Vagina (tissue), 2 donors: ENCODE data around the gene SCN8A.

ENCODE experiments used
- CTCF ChIP-seq, 3 experiments: fragments of 450-650 bp in 2 of 3; fragments of 200-600 bp in 1 of 3; sonication (generic) in 1 of 3; IDR thresholded peaks; one replicate each; pipeline ENCODE4 v1.5.1; 2017 to 2019; ENCODE audit warnings: antibody characterized with exemption in 3 of 3, mild to moderate bottlenecking in 2 of 3, moderate library complexity in 2 of 3
- POLR2A ChIP-seq, 2 donors: fragments of 450-650 bp; IDR thresholded peaks; one replicate each; pipeline ENCODE4 v1.6.1; 2017; ENCODE audit warnings: antibody characterized with exemption in 2 of 2, mild to moderate bottlenecking in 2 of 2, moderate library complexity in 2 of 2
- POLR2AphosphoS5 ChIP-seq, 2 donors: sonication (generic); formaldehyde crosslinking; IDR thresholded peaks; one replicate each; pipeline ENCODE4 v1.9.0; 2017; ENCODE audit warnings: antibody characterized with exemption in 2 of 2, mild to moderate bottlenecking in 2 of 2, low read depth in 1 of 2; ENCODE audit not compliant: insufficient read depth in 1 of 2

DNA sequence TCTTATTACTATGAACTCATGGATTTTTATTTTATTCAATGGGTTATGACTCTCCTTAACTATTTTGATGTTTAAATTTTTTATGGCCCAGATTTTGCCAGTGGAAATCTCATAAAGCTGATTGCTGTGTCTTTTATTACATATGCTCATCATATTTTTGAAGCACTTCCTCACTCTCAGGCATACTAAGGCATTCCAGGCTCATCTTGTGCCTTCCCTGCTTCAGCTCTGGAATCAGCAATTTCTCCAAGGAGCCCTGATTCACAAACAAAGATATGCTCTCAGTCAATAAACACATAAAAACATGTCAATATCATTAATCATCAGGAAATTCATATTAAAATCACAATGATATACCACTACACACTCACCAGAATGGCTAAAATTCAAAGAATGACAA is 44.9 kb upstream of the SCN8A start:
- TF ChIP-seq POLR2A (IDR thresholded peaks at IDR 0.05): no peak
- TF ChIP-seq CTCF (IDR thresholded peaks at IDR 0.05): no peak
- TF ChIP-seq POLR2AphosphoS5 (IDR thresholded peaks at IDR 0.05; ENCODE audit: insufficient read depth in 1 of 2, low read depth in 1 of 2): no peak
